ENCODE results near the gene UQCRHL.
A peak's percentile ranks its signal among the peaks of the same experiment; 100 is the strongest.
"Not testable (repeated sequence)": the region's sequence is repeated elsewhere in the genome, so short reads cannot be mapped to it uniquely, and the experiment has no call there.

The UQCRHL gene

GRCh38 chr1:15835205-15835740, 27.8 kb upstream of the UQCRHL start:
- no peak for DNase-seq (ENCODE audit: low spot score)

- peak; percentile 92 for DNase-seq (ENCODE audit: low spot score)
Observed at GRCh38 chr1:15834406-15835204, 27.2 kb upstream of the UQCRHL start.

- DNase-seq (ENCODE audit: low spot score), result no peak
Observed at GRCh38 chr1:15833842-15834405, 26.5 kb upstream of the UQCRHL start.

GRCh38 chr1:15833069-15833679, 25.7 kb upstream of the UQCRHL start:
- DNase-seq (ENCODE audit: low spot score), result peak; percentile 64

- no peak for DNase-seq (ENCODE audit: low spot score)
Observed at GRCh38 chr1:15830258-15830657, 22.8 kb upstream of the UQCRHL start.

GRCh38 chr1:15828931-15829330, 21.5 kb upstream of the UQCRHL start:
- DNase-seq (ENCODE audit: low spot score), result not testable (repeated sequence)

GRCh38 chr1:15827567-15827966, 20.1 kb upstream of the UQCRHL start:
- DNase-seq (ENCODE audit: low spot score), result not testable (repeated sequence)

GRCh38 chr1:15826810-15827507, 19.5 kb upstream of the UQCRHL start:
- no peak for DNase-seq (ENCODE audit: low spot score)

GRCh38 chr1:15825800-15826199, 18.4 kb upstream of the UQCRHL start:
- no peak for DNase-seq (ENCODE audit: low spot score)

- no peak for DNase-seq (ENCODE audit: low spot score)
Observed at GRCh38 chr1:15820478-15820877, 13.0 kb upstream of the UQCRHL start.

GRCh38 chr1:15816674-15817073, 9.2 kb upstream of the UQCRHL start:
- no peak for DNase-seq (ENCODE audit: low spot score)

GRCh38 chr1:15810073-15810472, 2.6 kb upstream of the UQCRHL start:
- no peak for DNase-seq (ENCODE audit: low spot score)

GRCh38 chr1:15808955-15809354, 1.5 kb upstream of the UQCRHL start:
- no peak for DNase-seq (ENCODE audit: low spot score)

GRCh38 chr1:15807121-15807520, 328 bp downstream of the UQCRHL start:
- no peak for DNase-seq (ENCODE audit: low spot score)

- DNase-seq (ENCODE audit: low spot score), result no peak
Observed at GRCh38 chr1:15804060-15804459, 3.4 kb downstream of the UQCRHL start.

GRCh38 chr1:15803380-15803779, 4.1 kb downstream of the UQCRHL start:
- DNase-seq (ENCODE audit: low spot score), result no peak

- no peak for DNase-seq (ENCODE audit: low spot score)
Observed at GRCh38 chr1:15802234-15802965, 5.0 kb downstream of the UQCRHL start.

GRCh38 chr1:15799928-15800835, 7.3 kb downstream of the UQCRHL start:
- no peak for DNase-seq (ENCODE audit: low spot score)

- no peak for DNase-seq (ENCODE audit: low spot score)
Observed at GRCh38 chr1:15799004-15799867, 8.2 kb downstream of the UQCRHL start.

Data from activated CD4-positive, alpha-beta T cell treated with anti-CD3 and anti-CD28 coated beads, Interleukin-2, Interleukin-4, amounts not matched to agents 100 ng/mL and 50 ng/mL, durations not matched to agents 16 hours and 8 hours (primary cell).